Measurements from ENCODE around the gene KCNIP4. TPM values are rescaled to one million over a fixed set of nuclear protein-coding genes. Genes with fewer than 3 reads are reported as not detected.

KCNIP4 gene
- total and polyA plus RNA-seq, 11 donors: 0.19 TPM; not detected in 10

DNA sequence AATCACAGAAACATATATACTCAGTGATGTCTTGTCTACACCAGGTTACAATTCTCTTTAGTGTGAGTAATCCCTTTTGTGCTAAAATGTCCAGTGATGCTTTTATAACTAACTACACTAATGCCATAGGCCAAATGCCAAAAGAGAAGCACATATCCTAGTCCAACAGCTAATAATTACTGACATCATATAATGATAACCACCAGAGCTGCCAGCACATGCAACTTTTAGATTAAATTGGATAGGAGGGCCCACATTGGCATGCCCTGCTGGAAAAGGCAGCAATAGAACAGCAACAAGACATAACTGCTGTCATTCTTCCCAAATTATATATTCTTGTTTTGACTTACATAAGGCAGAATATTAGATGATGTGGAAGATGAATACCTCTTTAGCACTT lies 238.8 kb downstream of the KCNIP4 start:
- H3K4me1 ChIP-seq: no peaks in the 10 kb centered on the region
- no peak overlapping the region for H3K4me3 ChIP-seq
- intact Hi-C loops (cut with DNase I): no loop called here
- ATAC-seq: no peak
- H3K27ac ChIP-seq: no peak overlapping the region
- no peaks in the 10 kb centered on the region for H3K36me3 ChIP-seq
- no peaks in the 10 kb centered on the region for H3K9me3 ChIP-seq
- no peak for TF ChIP-seq POLR2A (IDR thresholded peaks at IDR 0.05)
- TF ChIP-seq, protein P1, sequence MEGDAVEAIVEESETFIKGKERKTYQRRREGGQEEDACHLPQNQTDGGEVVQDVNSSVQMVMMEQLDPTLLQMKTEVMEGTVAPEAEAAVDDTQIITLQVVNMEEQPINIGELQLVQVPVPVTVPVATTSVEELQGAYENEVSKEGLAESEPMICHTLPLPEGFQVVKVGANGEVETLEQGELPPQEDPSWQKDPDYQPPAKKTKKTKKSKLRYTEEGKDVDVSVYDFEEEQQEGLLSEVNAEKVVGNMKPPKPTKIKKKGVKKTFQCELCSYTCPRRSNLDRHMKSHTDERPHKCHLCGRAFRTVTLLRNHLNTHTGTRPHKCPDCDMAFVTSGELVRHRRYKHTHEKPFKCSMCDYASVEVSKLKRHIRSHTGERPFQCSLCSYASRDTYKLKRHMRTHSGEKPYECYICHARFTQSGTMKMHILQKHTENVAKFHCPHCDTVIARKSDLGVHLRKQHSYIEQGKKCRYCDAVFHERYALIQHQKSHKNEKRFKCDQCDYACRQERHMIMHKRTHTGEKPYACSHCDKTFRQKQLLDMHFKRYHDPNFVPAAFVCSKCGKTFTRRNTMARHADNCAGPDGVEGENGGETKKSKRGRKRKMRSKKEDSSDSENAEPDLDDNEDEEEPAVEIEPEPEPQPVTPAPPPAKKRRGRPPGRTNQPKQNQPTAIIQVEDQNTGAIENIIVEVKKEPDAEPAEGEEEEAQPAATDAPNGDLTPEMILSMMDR (IDR thresholded peaks at IDR 0.05): no peak
- DNase-seq: no peak
- H3K27me3 ChIP-seq: no peaks in the 10 kb centered on the region

DNA sequence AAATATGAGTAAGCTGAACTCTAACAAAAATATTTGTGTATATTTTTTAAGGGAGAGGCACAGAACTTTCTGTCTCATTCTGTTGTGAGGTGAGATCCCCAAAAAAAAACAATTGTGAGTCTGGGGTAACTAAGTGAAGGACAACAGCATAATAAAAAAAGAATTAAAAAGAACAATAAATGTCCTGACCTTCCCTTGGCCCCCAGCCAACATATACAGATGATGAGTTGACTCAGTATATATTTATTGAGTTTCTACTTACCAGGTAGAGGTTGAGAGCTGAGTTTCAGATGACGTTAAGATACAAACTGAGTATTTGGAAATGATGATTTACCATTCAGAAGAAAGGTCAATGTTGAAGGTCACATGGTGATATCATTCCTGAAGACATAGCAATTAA lies 239.5 kb downstream of the KCNIP4 start:
- 59 to 72% (median 68%) methylated on average over 1 of the region's 1 CpG for WGBS, 4 donors
- H3K4me1 ChIP-seq: no peaks in the 10 kb centered on the region
- intact Hi-C loops (cut with DNase I): no loop called here
- no peak overlapping the region for H3K4me3 ChIP-seq
- ATAC-seq (no peak), DNase-seq (no peak)
- no peak overlapping the region for H3K27ac ChIP-seq
- H3K36me3 ChIP-seq: no peaks in the 10 kb centered on the region
- no peaks in the 10 kb centered on the region for H3K27me3 ChIP-seq
- TF ChIP-seq, protein P1 (IDR thresholded peaks at IDR 0.05): no peak
- no peak for TF ChIP-seq POLR2A (IDR thresholded peaks at IDR 0.05)
- no peaks in the 10 kb centered on the region for H3K9me3 ChIP-seq

DNA sequence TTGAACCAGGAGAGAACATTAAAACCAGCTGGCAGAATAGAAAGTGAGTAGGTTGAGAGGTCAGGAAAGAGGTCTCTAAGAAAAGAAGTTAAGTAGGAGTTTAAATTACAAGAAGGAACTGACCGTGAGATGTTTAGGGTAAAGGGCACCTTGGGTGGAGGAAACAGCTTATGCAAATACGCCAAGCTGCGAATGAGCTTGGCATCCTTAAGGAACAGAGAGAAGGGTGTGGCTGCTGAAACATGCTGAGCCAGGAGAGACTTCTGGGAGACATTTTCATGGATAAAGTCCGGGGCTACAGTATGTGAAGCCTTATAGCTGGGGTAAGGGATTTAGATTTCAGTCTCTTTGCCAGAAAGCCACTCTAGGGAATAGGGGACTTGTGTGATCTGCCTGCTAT lies 249.1 kb downstream of the KCNIP4 start:
- Histone ChIP-seq H3K4me3 (no peak overlapping the region), H3K4me1 (no peaks in the 10 kb centered on the region), H3K27me3 (peaks cover 0 to 3% (median 0%) of the 10 kb centered on the region in 9 donors), H3K36me3 (no peaks in the 10 kb centered on the region), H3K27ac (no peak overlapping the region), H3K9me3 (no peaks in the 10 kb centered on the region)
- no peak for ATAC-seq
- WGBS, 4 donors: 44 to 66% (median 56%) methylated on average over 4 of the region's 4 CpGs
- TF ChIP-seq POLR2A (IDR thresholded peaks at IDR 0.05): no peak
- TF ChIP-seq, protein P1 (IDR thresholded peaks at IDR 0.05): no peak
- intact Hi-C loops (cut with DNase I): no loop called here
- no peak for DNase-seq

DNA sequence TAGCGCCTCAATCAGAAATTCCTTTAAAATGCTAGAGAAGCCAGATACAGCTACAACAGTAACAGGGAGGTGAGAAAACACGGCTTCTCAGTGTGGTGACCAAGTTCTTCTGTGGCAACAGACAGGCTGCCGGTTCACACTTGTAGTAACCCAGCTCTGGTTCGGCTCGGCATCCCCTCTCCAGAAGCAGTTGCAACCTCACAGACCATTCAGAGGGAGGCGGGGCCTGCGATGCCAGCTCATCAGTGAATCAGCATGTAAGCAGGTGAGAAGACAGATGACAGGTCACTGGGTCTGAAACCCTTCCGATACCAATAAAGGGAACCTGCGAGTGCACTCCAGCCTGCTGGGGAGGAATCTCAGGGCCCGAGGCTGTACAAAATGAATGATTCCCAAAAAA lies 251.0 kb downstream of the KCNIP4 start:
- Histone ChIP-seq H3K27me3 (peaks cover 0 to 3% (median 0%) of the 10 kb centered on the region in 9 donors), H3K36me3 (no peaks in the 10 kb centered on the region), H3K27ac (no peak overlapping the region), H3K9me3 (no peaks in the 10 kb centered on the region), H3K4me1 (no peaks in the 10 kb centered on the region), H3K4me3 (no peak overlapping the region)
- TF ChIP-seq, protein P1 (IDR thresholded peaks at IDR 0.05): no peak
- TF ChIP-seq POLR2A (IDR thresholded peaks at IDR 0.05): no peak
- no peak for DNase-seq
- intact Hi-C loops (cut with DNase I): no loop called here
- no peak for ATAC-seq
- 15 to 31% (median 21%) methylated on average over 10 of the region's 10 CpGs for WGBS, 4 donors

Data from heart left ventricle (tissue), 16 donors.